GM18499 (cell line): ENCODE measurements around the gene CCDC61.

Experiments
- ATAC-seq: cut with Tn5 transposase; IDR thresholded peaks from one replicate; pipeline ENCODE4 v1.9.1; 2021; ENCODE audit warnings: moderate number of reproducible peaks; ENCODE audit not compliant: insufficient read depth, unreplicated experiment

The CCDC61 gene

GRCh38 chr19:45973553-45974338 lies 21.5 kb upstream of the CCDC61 start, which contains the start of gene NOVA2:
NOVA2 (minus strand) TSS chr19:45973865; CDS start chr19:45973351, 514 bp downstream.
- no peak for ATAC-seq

DNA sequence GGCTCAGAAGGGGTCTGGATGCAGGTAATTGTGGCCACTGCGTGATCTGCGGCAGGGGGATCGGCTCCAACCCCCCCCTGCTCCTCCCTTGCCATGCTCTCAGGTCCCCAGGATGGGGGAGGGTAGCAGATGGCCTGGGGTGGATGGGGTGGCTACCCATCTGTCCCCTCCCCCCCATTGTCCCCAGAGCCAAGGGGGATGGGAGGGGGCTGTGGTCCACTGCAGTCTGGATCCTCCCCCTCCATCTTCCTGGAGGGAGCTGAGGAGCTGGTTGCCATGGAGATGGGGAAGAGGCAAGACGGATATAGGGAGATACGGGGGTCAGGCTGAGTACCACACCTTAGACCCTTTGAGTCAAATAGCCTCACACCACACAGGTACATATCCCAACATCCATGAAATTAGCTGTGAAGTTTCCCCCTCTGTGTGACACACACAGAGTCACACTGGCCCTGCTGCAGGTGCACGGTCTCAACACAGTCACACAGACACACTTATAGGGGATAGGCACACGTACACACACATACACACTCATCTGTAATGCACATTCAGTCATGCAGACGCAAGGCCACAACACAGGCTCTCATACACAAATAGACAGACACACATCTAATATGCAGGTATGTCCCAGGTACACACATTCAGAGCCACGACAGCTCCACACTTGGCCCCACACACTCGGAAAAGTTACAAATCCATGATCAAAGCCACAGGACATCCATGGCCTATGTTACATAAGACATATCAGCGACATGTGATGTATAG lies 19.8 kb upstream of the CCDC61 start:
- ATAC-seq: no peak

GRCh38 chr19:45976178-45976577 lies 19.1 kb upstream of the CCDC61 start:
- ATAC-seq: no peak

DNA sequence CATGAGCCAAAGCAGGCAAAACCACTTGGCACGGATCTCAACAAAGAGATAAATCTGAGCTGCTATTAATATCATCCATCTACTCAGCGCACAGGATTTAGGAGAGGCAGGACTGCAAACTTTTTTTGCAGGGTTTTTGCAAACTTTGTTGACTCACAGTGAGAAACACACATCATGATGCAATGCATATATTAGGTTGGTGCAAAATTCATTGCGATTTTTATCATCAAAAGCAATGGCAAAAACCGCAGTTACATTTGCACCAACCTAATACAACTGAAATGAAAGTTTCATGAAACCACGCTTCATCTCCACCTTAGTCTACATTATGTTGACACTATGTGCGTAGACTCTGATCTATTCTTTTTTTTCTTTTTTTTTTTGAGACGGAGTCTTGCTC lies 17.1 kb upstream of the CCDC61 start:
- ATAC-seq: no peak

DNA sequence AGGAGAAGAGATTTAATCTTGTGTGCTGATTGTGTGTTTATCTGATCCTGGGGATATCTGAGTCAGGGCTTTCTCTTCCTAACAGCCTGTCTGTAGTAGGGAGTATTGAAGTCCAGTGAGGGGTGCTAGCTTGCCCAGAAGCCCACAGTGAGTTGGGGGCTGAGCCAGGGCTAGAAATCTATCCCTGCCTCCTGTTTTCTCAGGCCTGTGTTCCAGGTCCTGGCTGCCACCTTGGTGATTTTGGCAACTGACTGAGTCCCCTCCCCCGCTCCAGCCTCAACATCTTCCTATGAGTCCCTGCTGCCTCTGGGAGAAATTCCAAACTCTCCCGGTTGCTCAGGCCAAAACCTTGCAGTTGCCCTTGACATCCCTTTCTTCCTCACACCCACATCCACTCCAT lies 13.9 kb upstream of the CCDC61 start:
- no peak for ATAC-seq

GRCh38 chr19:45985321-45985720 lies 9.9 kb upstream of the CCDC61 start:
- no peak for ATAC-seq

GRCh38 chr19:45990113-45990728 lies 5.0 kb upstream of the CCDC61 start:
- no peak for ATAC-seq

DNA sequence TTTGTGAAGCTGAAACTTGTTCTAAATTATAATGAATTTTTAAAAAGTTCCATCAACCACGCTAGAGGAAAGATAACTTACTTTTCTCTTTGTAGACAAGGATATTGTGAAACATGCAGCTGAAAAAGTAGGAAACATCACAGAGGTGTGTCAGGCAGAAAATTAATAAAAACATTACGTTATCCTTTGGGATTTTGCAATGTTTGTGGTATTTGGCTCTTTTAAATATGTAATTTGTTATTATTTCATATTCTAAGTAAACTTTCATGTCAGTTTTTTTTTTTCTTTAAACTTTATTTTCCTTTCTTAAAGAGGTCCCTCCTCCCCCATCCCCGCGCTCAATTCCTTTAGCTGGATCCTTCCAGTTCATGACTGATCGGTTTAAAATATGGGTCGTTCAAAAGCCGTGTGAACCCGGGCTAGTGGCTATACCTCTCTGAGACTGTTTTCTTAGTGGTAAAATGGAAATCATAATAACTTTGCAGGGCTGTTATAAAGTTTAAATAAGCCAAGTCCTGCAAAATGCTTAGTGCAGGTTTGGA lies 740 bp upstream of the CCDC61 start:
- ATAC-seq: no peak

- no peak for ATAC-seq
Measured at GRCh38 chr19:45995715-45996385, 583 bp downstream of the CCDC61 start.

DNA sequence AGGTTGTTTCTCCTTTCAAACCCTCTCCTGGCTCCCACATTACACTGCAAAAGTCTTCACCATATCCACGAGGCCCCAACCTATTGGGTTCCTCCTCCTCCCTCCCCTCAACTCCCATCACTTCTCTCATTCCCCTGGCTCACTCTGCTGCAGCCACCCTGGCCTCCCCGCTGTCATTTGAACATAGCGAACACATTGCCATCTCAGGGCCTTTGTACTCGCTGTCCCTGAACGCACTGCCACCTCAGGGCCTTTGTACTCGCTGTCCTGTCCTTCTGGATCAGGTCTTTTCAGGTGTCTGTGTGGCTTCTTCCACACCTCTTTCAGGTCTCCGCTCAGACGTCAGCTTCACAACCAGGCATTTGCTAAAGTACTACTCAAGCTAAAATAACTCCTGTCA lies 1.7 kb downstream of the CCDC61 start:
- no peak for ATAC-seq

GRCh38 chr19:45998834-45999233 lies 3.6 kb downstream of the CCDC61 start:
- ATAC-seq: no peak

DNA sequence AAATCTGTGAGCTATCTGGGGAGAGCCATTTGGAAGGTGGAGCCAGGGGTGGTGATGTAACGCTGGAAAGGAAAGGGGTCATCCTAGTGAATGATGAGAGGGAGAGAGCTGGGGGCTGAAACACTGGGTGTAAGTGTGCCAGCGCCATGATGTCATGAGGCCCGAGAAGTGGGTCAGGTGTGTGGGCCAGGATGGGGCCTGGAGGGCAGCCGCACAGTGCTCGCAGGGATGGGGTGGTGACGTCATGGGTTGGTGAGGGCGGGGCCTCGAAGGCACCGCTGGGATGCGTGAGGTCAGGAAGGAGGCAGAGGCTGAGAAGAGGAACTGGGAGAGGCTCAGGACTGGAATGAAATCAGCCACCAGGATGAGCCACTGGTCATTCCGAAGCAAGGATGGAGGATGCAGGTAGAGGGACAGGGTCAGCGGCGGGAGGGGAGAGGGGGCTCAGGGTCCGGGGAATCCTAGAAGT lies 4.4 kb downstream of the CCDC61 start:
- no peak for ATAC-seq

GRCh38 chr19:46000491-46001246 lies 5.4 kb downstream of the CCDC61 start:
- ATAC-seq: no peak

GRCh38 chr19:46002678-46003275 lies 7.5 kb downstream of the CCDC61 start:
- ATAC-seq: no peak

- no peak for ATAC-seq
Measured at GRCh38 chr19:46006411-46006810, 11.1 kb downstream of the CCDC61 start.

DNA sequence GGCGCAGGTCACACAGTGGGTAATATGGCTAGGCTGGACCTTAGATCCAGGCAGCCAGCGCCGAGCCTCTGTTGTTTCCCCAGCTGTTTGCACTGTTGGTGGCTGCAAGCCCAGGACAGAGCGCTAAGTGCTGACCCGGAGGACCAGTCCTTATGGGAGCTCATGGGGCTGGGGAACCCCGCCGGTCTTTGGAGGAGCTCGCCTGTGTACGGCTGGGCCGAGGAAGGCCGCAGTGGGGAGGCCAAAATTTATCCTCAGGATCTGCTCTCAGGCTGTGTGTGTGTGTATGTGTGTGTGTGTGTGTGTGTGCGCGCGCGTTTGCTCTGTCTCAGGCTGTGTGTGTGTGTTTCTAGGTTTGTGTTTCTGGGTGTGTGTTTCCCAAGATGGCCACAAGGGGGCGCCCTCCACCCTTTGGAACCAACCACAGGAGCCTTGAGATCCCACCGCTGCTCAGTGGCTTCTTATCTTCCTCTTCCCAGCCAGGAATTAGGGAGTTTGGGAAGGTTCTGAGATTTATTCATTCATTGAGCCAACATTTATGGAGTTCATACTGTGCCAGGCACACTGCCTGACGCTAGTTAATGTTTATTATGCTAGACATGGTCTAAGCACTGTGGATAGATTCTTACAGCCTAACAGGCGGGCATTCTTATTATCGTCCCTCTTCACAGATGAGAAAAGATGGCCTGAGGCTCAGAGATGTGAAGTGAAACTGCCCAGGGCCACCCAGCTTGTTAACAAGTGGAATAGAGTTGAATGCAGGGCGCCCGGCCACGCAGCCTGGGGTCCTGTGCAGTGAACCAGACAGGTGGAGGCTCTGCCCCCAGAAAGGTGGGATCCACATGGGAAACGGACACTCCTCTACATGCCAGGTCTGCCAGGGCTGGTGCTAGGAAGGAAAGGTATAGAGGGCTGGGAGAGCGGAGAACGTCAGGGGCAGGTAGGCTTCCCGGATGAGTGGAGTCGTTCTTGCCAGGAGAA lies 14.6 kb downstream of the CCDC61 start:
- ATAC-seq: no peak

- no peak for ATAC-seq
Measured at GRCh38 chr19:46014534-46014933, 19.3 kb downstream of the CCDC61 start.
